KOPT-K1 (cell line): Measurements from ENCODE around the gene PRKCZ.

ENCODE experiments used
- H3K27ac ChIP-seq: fragments of 200-600 bp; sonication (generic); 2 replicates; pipeline ENCODE4 v1.5.1; 2016; ENCODE audit warnings: antibody characterized with exemption, mild to moderate bottlenecking, low read depth, low read length; ENCODE audit not compliant: poor library complexity, severe bottlenecking
- H3K36me3 ChIP-seq: fragments of 200-600 bp; sonication (generic); 2 replicates; pipeline ENCODE4 v1.5.1; 2017; ENCODE audit warnings: antibody characterized with exemption, mild to moderate bottlenecking, low read length, moderate library complexity; ENCODE audit not compliant: insufficient read depth
- H3K9me3 ChIP-seq: fragments of 200-600 bp; sonication (generic); 2 replicates; pipeline ENCODE4 v1.5.1; 2017; ENCODE audit warnings: antibody characterized with exemption, low read length, mild to moderate bottlenecking; ENCODE audit not compliant: insufficient read depth, poor library complexity, severe bottlenecking

The PRKCZ gene

GRCh38 chr1:2206813-2207487 lies 156.7 kb downstream of the PRKCZ start:
- no peaks in the 10 kb centered on the region for H3K9me3 ChIP-seq
- H3K27ac ChIP-seq, result no peak overlapping the region
- H3K36me3 ChIP-seq, result no peaks in the 10 kb centered on the region

GRCh38 chr1:2208309-2209239 lies 158.4 kb downstream of the PRKCZ start:
- H3K9me3 ChIP-seq, result no peaks in the 10 kb centered on the region
- H3K36me3 ChIP-seq, result no peaks in the 10 kb centered on the region
- H3K27ac ChIP-seq, result no peak overlapping the region

GRCh38 chr1:2209400-2210083 lies 159.3 kb downstream of the PRKCZ start:
- Histone ChIP-seq H3K27ac (no peak overlapping the region), H3K36me3 (no peaks in the 10 kb centered on the region), H3K9me3 (no peaks in the 10 kb centered on the region)

DNA sequence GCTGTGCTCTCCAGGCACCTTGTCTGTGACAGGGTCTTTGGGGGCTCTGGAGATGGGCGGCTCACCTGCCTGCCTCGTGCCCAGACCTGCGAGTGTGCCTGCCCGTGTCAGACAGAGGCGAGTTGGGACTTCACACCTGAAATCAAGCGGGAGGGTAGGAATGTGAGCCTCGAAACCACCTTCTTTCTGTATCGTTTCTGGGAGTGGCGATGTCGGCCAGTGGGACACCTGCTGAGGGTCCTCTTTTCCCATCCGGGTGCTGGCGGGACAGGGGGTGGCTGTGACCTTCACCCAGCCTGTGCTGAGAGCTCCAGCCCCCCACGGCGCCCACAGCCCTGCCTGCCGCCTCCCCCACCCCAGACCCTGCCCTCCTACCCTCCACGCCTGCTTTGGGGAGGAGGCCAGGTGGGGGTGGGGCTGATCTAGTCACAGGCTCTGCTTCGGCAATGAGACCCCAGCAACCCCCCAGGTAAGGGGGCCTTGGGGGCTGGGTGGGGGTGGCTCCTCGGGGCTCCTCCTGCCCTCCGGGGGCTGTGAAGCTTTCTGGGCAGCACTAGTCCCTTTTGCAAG lies 160.0 kb downstream of the PRKCZ start:
- Histone ChIP-seq H3K9me3 (no peaks in the 10 kb centered on the region), H3K27ac (no peak overlapping the region), H3K36me3 (no peaks in the 10 kb centered on the region)

GRCh38 chr1:2210786-2211185 lies 160.6 kb downstream of the PRKCZ start:
- Histone ChIP-seq H3K27ac (no peak overlapping the region), H3K9me3 (no peaks in the 10 kb centered on the region), H3K36me3 (no peaks in the 10 kb centered on the region)

DNA sequence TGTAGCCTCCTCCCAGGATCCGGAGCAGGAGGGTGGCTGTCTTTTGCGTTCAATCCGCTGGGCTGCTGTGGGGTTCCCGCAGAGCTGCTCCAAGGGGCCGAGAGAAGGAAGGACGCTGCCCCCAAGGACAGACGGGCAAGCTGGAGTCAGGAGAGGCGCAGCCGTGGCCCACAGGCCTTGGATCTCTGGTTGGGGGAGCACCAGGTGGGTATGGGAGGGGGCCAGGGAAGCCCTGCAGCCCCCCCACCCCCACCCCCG lies 162.0 kb downstream of the PRKCZ start:
- H3K9me3 ChIP-seq, result no peaks in the 10 kb centered on the region
- no peaks in the 10 kb centered on the region for H3K36me3 ChIP-seq
- H3K27ac ChIP-seq, result no peak overlapping the region

DNA sequence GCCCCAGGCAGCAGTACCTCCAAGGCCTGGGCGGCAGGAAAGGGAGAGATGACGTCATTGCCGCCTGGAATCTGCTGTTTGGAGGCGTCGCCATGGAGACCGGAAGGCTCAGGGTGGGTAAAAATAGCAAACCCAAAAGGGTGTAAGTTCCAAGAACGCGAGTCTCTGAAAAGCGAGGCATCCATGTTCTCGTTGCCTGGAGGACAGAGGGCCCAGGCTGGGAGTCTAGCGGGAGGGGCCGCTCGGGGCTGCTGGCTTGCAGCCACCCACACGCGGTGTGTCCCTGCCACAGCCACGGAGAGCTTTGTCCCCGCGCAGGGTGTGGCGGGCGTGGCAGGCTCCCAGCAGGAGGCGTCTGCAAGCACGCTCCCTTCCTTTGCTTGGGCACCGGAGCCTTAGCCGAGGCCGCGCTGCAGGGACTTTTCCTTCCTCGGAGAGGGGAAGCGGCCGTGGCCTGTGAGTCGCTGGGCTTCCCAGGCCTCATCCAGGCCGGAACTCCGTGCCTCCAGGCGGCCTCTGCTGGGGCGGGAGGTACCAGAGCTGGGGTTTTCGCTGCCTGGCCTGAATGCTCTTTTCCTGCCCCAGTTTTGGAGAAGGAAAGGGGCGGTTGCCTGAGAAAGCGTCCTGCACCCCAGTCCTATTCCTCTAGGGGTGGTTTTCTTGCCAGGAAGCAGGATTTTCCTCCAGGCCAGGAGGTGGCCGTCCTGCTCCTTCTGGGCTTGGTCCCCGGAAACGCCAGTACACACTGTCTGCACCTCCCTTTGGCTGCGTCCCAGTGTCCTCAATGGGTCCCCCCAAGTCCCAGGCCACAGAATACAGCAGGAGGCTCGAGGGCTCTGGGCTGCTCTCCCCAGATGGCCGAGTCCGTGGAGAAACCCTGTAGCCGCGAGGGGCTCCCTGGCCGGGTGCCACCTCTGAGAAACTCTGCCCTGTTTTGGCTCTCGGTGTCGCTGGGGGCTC lies 162.6 kb downstream of the PRKCZ start:
- H3K27ac ChIP-seq, result no peak overlapping the region
- H3K36me3 ChIP-seq, result no peaks in the 10 kb centered on the region
- H3K9me3 ChIP-seq, result no peaks in the 10 kb centered on the region

DNA sequence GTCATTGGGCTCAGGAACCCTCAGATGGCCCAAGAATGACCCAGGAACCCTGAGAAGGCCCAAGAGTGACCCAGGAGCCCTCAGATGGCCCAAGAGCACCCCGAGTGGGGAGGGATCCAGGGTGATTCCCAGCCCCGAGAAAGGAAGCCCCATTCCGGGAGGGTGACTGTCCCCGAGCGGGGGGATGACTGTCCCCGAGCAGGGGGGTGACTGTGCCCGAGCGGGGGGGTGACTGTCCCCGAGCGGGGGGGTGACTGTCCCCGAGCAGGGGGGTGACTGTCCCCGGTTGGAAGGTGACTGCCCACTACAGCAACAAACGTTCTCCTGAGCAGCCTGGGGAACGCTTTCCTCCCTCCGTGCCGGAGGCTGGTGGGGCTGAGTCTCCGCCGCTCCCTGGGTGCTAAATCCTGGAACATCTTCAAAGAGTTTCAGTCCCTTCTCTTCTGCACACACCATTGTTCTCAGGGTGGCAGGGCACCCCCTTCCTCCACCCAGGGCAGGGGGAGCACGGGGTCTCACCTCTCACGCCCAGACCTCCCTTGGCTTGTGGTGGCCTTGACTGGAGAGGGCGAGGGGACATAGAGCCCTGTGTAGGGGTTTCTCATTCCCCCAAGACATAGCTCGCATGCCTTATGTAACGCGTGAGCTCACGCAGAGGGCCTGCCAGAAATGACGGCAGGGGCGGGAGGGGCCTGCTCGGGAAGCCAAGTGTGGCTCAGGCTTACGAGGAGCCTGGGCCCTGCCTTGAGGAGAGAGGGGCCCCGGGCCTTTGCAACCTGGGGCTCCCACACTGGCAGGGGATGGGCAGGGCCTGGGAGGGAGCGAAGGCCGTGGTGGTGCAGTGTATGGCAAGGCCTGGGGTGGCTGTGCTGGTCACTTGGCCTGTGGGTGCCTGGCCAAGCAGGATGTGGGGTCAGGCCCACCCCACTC lies 163.6 kb downstream of the PRKCZ start:
- Histone ChIP-seq H3K27ac (no peak overlapping the region), H3K9me3 (no peaks in the 10 kb centered on the region), H3K36me3 (no peaks in the 10 kb centered on the region)

DNA sequence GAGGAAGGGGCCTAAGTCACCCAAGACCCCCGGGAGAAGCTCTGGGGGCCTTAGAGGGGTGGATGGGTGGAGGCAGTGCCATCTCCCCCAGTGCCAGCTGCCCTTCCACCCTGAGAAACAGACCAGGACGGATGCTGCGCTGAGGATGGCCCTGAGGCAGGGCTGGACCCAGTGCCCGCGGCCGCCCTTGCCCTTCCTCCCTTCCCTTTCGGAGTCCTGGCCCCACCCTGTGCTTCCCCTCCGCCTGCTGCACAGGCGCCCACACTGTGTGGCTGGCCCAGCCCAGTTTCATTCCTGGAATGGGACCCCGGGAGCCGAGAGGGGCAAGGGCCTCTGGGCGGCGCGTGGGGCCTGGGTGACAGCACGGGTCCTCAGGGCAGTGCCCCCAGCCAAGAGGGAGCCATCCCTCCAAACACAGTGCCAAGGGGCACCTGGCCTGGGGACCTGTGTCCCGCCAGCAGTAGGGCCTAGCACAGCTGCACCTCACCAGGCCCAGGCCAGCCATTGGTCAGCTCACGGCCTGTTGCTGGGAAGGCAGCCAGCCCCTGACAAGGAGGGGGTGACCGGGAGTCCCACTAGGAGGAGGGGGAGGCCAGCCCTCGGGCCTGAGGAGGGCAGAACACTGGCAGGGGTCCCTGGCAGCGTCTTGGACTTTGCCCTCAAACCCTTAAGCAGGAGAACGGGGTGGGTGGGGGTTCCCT lies 164.5 kb downstream of the PRKCZ start:
- H3K27ac ChIP-seq, result no peak overlapping the region
- H3K36me3 ChIP-seq, result no peaks in the 10 kb centered on the region
- H3K9me3 ChIP-seq, result no peaks in the 10 kb centered on the region

GRCh38 chr1:2215329-2215728 lies 165.1 kb downstream of the PRKCZ start:
- H3K27ac ChIP-seq, result no peak overlapping the region
- no peaks in the 10 kb centered on the region for H3K9me3 ChIP-seq
- no peaks in the 10 kb centered on the region for H3K36me3 ChIP-seq

DNA sequence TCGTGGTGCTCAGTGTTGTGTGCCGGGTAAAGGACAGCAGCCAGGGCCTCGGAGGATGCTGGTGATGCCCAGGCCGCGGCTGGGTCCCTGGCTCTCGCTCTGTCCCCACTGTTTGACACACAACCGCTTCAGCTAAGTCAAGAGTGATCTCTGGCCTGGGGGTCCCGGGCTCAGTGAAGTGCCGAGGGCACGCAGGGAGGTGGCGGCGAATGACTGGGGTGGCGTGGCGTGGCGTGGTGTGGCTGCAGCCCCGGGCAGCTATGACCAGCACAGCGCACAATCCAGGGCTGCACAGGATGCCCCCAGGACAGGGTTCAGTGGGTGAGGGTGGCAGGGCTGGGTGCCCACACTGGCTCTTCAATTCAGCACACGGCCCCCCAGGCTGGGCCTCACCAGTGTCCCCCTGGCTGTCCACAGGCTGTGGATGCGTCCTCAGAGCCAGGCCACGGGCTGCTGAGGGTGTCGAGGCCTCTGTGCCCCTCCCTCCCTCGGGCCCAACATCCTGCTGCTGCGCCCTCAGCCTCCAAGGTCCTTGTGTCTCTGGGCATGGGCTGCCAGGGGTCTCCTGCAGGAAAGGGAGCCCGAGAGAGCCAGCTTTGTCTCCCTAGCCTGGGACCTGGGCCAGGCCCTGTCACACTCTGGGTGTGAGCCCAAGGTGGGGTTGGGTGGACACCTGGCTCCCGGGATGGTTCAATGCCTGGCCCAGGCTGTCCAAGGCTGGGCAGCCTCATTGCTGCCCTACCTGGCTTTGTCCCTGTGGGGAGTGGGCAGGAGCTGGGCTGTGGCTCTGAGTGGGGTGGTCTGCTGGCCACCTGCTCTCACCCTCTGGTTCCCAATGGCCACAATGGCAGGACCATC lies 165.9 kb downstream of the PRKCZ start:
- H3K9me3 ChIP-seq, result no peaks in the 10 kb centered on the region
- H3K36me3 ChIP-seq, result no peaks in the 10 kb centered on the region
- no peak overlapping the region for H3K27ac ChIP-seq

GRCh38 chr1:2216767-2217058 lies 166.5 kb downstream of the PRKCZ start:
- Histone ChIP-seq H3K9me3 (no peaks in the 10 kb centered on the region), H3K27ac (no peak overlapping the region), H3K36me3 (no peaks in the 10 kb centered on the region)

DNA sequence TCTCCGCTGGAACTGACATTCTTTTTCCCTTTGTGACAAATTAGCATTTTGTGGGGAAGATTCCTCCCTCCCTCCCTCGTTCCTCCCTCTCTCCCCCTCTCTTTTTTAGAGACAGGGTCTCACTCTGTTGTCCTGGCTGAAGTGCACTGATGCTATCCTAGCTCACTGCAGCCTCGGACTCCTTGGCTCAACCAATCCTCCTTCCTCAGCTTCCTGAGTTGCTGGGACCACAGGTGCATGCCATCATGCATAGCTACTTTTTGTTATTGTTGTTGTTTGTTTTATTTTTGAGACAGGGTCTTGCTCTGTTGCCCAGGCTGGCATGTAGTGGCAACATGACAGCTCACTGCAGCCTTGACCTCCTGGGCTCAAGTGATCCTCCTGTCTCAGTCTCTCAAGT lies 171.1 kb downstream of the PRKCZ start:
- no peaks in the 10 kb centered on the region for H3K9me3 ChIP-seq
- no peak overlapping the region for H3K27ac ChIP-seq
- no peaks in the 10 kb centered on the region for H3K36me3 ChIP-seq
